K562 (cell line): Measurements from ENCODE around the gene LPIN1.

Source experiments
- GABPB2 ChIP-seq: fragments of 250-450 bp; sonication (Bioruptor Pico); conservative IDR thresholded peaks from 2 replicates; pipeline ENCODE4 v1.5.1; 2021; ENCODE audit warnings: mild to moderate bottlenecking
- MCM3 ChIP-seq: fragments of 450-650 bp; IDR thresholded peaks from 2 replicates; pipeline ENCODE4 v1.6.1; 2016
- MEF2A ChIP-seq: IDR thresholded peaks from 2 replicates; pipeline ENCODE4 v1.6.1; 2011; ENCODE audit warnings: low read depth, mild to moderate bottlenecking, low read length, moderate library complexity; ENCODE audit not compliant: control insufficient read depth
- PML ChIP-seq: IDR thresholded peaks from 2 replicates; pipeline ENCODE4 v1.6.1; 2012; ENCODE audit warnings: low read length, inconsistent platforms
- POLR2A ChIP-seq: fragments of 450-650 bp; conservative IDR thresholded peaks from 2 replicates; pipeline ENCODE4 v1.6.1; 2016
- TCF7L2 ChIP-seq: fragments of 150-350 bp; IDR thresholded peaks from 2 replicates; pipeline ENCODE4 v1.6.1; 2016; ENCODE audit warnings: low read depth, mild to moderate bottlenecking, low read length, moderate library complexity
- ZNF644 ChIP-seq: fragments of 200-800 bp; sonication (Bioruptor generic); IDR thresholded peaks from 2 replicates; pipeline ENCODE4 v1.6.1; 2016; ENCODE audit warnings: low read depth, missing genetic modification characterization, missing compliant biosample characterization
- TF ChIP-seq, protein P1 (sequence below), 2 experiments: fragments of 450-650 bp; IDR thresholded peaks; 2 replicates each; pipeline ENCODE4 v1.6.1; 2016; ENCODE audit warnings: mild to moderate bottlenecking in 2 of 2, borderline replicate concordance in 1 of 2, low read depth in 1 of 2, moderate library complexity in 1 of 2
- TF ChIP-seq, protein P2 (sequence below), 3 experiments: IDR thresholded peaks in 2 of 3; conservative IDR thresholded peaks in 1 of 3; 2 replicates each; pipeline ENCODE4 v1.5.1; 2011 to 2012; ENCODE audit warnings: low read length in 3 of 3, mild to moderate bottlenecking in 3 of 3, control low read depth in 2 of 3, improper control_type of control experiment in 1 of 3, inconsistent platforms in 1 of 3, low read depth in 1 of 3, mixed read lengths in 1 of 3, moderate library complexity in 1 of 3; ENCODE audit not compliant: insufficient read depth in 2 of 3
- TF ChIP-seq, protein P3 (sequence below): fragments of 250-450 bp; sonication (Bioruptor Pico); IDR thresholded peaks from 2 replicates; pipeline ENCODE4 v1.5.1; 2021; ENCODE audit warnings: mild to moderate bottlenecking
- TF ChIP-seq, protein P4 (sequence below): sonication (generic); formaldehyde crosslinking; IDR thresholded peaks from 2 replicates; pipeline ENCODE4 v1.8.0; 2023; ENCODE audit warnings: missing genetic modification reagents, mild to moderate bottlenecking, borderline replicate concordance

DNA sequence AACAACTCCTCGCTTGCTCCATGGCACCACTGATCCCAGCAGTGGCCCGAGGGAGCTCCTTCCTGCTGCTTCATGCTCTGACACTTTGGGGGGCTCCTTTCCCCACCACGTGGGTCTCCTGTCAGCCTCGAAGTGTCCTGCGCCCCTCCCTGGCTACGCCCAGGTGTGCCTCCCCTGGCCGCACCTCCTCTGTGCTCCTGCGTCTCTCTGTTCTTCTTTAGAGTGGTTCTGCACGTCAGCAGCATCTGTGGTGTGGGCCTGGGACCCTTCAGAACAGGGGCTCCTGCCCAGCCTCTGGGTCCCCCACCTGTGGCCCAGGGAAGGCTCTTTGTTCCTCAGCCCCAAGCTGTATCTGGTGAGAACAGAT lies 49.7 kb upstream of the LPIN1 start:
- TF ChIP-seq, protein P1, sequence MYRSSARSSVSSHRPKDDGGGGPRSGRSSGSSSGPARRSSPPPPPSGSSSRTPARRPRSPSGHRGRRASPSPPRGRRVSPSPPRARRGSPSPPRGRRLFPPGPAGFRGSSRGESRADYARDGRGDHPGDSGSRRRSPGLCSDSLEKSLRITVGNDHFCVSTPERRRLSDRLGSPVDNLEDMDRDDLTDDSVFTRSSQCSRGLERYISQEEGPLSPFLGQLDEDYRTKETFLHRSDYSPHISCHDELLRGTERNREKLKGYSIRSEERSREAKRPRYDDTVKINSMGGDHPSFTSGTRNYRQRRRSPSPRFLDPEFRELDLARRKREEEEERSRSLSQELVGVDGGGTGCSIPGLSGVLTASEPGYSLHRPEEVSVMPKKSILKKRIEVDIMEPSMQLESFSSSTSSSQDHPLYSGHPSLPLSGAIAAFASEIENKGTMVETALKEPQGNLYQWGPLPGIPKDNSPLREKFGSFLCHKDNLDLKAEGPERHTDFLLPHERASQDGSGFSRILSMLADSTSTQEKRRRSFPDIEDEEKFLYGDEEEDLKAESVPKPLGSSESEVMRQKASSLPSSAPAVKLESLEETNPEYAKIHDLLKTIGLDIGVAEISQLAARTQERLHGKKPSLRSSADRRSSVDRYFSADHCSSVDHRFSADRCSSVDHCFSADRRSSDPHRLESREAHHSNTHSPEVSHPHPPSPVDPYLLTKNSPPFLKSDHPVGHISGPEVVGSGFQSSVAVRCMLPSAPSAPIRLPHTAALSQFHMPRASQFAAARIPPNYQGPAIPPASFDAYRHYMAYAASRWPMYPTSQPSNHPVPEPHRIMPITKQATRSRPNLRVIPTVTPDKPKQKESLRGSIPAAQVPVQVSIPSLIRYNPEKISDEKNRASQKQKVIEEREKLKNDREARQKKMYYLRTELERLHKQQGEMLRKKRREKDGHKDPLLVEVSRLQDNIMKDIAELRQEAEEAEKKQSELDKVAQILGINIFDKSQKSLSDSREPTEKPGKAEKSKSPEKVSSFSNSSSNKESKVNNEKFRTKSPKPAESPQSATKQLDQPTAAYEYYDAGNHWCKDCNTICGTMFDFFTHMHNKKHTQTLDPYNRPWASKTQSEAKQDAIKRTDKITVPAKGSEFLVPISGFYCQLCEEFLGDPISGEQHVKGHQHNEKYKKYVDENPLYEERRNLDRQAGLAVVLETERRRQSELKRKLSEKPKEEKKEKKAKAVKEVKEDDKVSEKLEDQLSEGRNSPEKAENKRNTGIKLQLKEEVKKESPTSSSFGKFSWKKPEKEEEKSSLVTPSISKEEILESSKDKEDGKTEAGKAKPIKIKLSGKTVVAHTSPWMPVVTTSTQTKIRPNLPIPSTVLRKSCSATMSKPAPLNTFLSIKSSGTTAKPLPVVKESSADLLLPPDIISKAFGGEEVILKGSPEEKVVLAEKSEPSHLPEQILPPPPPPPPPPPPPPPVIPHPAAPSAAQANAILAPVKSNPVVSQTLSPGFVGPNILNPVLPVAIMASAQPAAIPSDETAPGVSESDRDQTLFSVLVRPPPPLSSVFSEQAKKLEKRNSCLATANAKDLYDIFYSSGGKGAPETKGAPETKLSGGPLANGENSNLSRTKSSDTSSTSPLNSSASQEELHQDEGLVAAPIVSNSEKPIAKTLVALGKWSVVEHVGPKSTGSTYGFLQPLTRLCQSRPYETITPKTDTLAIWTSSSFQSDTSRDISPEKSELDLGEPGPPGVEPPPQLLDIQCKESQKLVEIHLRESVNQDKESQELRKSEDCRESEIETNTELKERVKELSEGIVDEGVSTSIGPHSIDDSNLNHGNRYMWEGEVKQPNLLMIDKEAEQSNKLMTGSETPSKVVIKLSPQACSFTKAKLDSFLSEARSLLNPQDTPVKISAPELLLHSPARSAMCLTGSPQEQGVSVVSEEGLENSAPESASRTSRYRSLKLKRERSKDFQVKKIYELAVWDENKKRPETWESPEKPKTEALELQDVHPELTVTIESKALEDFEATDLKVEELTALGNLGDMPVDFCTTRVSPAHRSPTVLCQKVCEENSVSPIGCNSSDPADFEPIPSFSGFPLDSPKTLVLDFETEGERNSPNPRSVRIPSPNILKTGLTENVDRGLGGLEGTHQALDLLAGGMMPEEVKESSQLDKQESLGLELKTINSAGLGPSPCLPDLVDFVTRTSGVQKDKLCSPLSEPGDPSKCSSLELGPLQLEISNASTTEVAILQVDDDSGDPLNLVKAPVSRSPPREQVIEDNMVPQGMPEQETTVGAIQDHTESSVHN (IDR thresholded peaks at IDR 0.05; ENCODE audit: borderline replicate concordance in 1 of 2, low read depth in 1 of 2): no peak
- TF ChIP-seq MEF2A (no peak), POLR2A (no peak), TCF7L2 (no peak), ZNF644 (tag) (no peak), MCM3 (no peak), GABPB2 (no peak), PML (no peak)
- TF ChIP-seq, protein P2, sequence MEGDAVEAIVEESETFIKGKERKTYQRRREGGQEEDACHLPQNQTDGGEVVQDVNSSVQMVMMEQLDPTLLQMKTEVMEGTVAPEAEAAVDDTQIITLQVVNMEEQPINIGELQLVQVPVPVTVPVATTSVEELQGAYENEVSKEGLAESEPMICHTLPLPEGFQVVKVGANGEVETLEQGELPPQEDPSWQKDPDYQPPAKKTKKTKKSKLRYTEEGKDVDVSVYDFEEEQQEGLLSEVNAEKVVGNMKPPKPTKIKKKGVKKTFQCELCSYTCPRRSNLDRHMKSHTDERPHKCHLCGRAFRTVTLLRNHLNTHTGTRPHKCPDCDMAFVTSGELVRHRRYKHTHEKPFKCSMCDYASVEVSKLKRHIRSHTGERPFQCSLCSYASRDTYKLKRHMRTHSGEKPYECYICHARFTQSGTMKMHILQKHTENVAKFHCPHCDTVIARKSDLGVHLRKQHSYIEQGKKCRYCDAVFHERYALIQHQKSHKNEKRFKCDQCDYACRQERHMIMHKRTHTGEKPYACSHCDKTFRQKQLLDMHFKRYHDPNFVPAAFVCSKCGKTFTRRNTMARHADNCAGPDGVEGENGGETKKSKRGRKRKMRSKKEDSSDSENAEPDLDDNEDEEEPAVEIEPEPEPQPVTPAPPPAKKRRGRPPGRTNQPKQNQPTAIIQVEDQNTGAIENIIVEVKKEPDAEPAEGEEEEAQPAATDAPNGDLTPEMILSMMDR (IDR thresholded peaks at IDR 0.05 in 2 of 3, conservative IDR thresholded peaks at IDR 0.05 in 1 of 3; ENCODE audit: insufficient read depth in 2 of 3, low read depth in 1 of 3, low read length in 3 of 3): no peak
- TF ChIP-seq, protein P3, sequence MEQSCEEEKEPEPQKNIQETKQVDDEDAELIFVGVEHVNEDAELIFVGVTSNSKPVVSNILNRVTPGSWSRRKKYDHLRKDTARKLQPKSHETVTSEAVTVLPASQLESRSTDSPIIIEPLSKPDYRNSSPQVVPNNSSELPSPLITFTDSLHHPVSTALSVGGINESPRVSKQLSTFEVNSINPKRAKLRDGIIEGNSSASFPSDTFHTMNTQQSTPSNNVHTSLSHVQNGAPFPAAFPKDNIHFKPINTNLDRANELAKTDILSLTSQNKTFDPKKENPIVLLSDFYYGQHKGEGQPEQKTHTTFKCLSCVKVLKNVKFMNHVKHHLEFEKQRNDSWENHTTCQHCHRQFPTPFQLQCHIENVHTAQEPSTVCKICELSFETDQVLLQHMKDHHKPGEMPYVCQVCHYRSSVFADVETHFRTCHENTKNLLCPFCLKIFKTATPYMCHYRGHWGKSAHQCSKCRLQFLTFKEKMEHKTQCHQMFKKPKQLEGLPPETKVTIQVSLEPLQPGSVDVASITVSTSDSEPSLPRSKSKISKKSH (CRISPR knock-in tag): no peak
- TF ChIP-seq, protein P4, sequence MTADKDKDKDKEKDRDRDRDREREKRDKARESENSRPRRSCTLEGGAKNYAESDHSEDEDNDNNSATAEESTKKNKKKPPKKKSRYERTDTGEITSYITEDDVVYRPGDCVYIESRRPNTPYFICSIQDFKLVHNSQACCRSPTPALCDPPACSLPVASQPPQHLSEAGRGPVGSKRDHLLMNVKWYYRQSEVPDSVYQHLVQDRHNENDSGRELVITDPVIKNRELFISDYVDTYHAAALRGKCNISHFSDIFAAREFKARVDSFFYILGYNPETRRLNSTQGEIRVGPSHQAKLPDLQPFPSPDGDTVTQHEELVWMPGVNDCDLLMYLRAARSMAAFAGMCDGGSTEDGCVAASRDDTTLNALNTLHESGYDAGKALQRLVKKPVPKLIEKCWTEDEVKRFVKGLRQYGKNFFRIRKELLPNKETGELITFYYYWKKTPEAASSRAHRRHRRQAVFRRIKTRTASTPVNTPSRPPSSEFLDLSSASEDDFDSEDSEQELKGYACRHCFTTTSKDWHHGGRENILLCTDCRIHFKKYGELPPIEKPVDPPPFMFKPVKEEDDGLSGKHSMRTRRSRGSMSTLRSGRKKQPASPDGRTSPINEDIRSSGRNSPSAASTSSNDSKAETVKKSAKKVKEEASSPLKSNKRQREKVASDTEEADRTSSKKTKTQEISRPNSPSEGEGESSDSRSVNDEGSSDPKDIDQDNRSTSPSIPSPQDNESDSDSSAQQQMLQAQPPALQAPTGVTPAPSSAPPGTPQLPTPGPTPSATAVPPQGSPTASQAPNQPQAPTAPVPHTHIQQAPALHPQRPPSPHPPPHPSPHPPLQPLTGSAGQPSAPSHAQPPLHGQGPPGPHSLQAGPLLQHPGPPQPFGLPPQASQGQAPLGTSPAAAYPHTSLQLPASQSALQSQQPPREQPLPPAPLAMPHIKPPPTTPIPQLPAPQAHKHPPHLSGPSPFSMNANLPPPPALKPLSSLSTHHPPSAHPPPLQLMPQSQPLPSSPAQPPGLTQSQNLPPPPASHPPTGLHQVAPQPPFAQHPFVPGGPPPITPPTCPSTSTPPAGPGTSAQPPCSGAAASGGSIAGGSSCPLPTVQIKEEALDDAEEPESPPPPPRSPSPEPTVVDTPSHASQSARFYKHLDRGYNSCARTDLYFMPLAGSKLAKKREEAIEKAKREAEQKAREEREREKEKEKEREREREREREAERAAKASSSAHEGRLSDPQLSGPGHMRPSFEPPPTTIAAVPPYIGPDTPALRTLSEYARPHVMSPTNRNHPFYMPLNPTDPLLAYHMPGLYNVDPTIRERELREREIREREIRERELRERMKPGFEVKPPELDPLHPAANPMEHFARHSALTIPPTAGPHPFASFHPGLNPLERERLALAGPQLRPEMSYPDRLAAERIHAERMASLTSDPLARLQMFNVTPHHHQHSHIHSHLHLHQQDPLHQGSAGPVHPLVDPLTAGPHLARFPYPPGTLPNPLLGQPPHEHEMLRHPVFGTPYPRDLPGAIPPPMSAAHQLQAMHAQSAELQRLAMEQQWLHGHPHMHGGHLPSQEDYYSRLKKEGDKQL (CRISPR knock-in tag): no peak
